Right lobe of liver (tissue), 4 donors: Measurements from ENCODE around the gene SF3B6.

Source experiments
- POLR2A ChIP-seq: fragments of 450-650 bp; IDR thresholded peaks from one replicate; pipeline ENCODE4 v1.6.1; 2017; ENCODE audit warnings: antibody characterized with exemption, mild to moderate bottlenecking
- TF ChIP-seq, protein P1 (sequence below), 4 donors: fragments of 200-600 bp in 3 of 4; fragments of 450-650 bp in 1 of 4; IDR thresholded peaks; one replicate each; pipeline versions ENCODE4 v1.5.1 to v1.8.0; 2016 to 2022; ENCODE audit warnings: antibody characterized with exemption in 4 of 4, mild to moderate bottlenecking in 2 of 4
- donor health status: DM: no; HTN: no; CAD: no.
- donor health status: DM: no; HTN: no; CAD: no.
- donor health status: DM: no; HTN: yes; CAD: no.

DNA sequence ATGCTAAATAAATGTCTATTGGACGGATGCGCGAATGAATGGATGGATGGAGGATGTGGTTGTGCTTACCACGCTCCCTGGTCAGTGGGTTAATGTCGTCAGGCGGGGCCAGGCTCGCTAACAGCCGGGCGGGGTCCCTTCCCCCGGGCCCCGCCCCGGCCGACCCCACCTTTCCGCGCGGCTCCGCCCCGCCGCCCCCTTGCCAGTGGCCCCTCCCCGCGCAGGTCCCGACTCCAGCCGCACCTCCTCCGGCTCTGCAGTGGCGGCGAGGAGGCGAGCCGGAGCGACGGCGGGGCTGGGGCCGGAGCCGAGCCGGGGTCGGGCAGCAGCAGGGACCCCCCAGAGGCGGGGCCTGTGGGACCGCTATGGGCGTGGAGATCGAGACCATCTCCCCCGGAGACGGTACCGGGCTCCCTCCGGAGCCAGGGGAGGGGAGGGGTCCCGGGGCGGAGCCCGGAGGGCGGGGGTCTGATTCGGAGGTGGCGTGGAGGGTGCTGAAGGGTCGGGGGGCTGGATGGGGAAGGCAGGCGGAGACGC lies 26.6 kb downstream of the SF3B6 start, which contains the start of gene FKBP1B:
- TF ChIP-seq, protein P1, sequence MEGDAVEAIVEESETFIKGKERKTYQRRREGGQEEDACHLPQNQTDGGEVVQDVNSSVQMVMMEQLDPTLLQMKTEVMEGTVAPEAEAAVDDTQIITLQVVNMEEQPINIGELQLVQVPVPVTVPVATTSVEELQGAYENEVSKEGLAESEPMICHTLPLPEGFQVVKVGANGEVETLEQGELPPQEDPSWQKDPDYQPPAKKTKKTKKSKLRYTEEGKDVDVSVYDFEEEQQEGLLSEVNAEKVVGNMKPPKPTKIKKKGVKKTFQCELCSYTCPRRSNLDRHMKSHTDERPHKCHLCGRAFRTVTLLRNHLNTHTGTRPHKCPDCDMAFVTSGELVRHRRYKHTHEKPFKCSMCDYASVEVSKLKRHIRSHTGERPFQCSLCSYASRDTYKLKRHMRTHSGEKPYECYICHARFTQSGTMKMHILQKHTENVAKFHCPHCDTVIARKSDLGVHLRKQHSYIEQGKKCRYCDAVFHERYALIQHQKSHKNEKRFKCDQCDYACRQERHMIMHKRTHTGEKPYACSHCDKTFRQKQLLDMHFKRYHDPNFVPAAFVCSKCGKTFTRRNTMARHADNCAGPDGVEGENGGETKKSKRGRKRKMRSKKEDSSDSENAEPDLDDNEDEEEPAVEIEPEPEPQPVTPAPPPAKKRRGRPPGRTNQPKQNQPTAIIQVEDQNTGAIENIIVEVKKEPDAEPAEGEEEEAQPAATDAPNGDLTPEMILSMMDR (IDR thresholded peaks at IDR 0.05) = no peak
- TF ChIP-seq POLR2A = peak; percentile 48
